GM12878 (cell line): ENCODE data around the gene SCCPDH. TPM values are rescaled to one million over a fixed set of nuclear protein-coding genes. Genes with fewer than 3 reads are reported as not detected.

Experiments used
- ATAC-seq: fragments of 200-7000 bp; cut with Tn5 transposase; 3 replicates; pipeline ENCODE4 v1.9.1; 2020; ENCODE audit warnings: mild to moderate bottlenecking, moderate library complexity
- BruUV-seq: library from RNA; stranded (reverse); fragments of 400-500 nt; replicated peaks from 2 replicates; lab custom pipeline; 2021; lab: Mats Ljungman, UMichigan
- CTCF ChIA-PET: fragments of 300-600 bp; sonication (Branson Sonifier 250); formaldehyde crosslinking; extraction: SDS; loops from one replicate; lab custom pipeline; 2021; ENCODE audit warnings: inconsistent platforms; lab: Yijun Ruan, JAX
- POLR2A ChIA-PET: fragments of 350-600 bp; formaldehyde crosslinking; extraction: SDS; loops from one replicate; lab custom pipeline; 2021; ENCODE audit warnings: inconsistent platforms; lab: Charles Lee
- RAD21 ChIA-PET: fragments of 300-600 bp; sonication (Branson Sonifier 250); formaldehyde crosslinking; loops from one replicate; lab custom pipeline; 2023; ENCODE audit warnings: antibody characterized with exemption; ENCODE audit not compliant: unreplicated experiment; lab: Charles Lee
- SMC1A ChIA-PET: fragments of 300-600 bp; sonication (Branson Sonifier 250); formaldehyde crosslinking; loops from one replicate; lab custom pipeline; 2023; ENCODE audit not compliant: unreplicated experiment, uncharacterized antibody; lab: Charles Lee
- DNase-seq: peaks from one replicate; pipeline ENCODE4 v3.0.0-alpha.2; 2011; ENCODE audit warnings: low read depth, low spot score
- FAIRE-seq: peaks from 3 replicates; lab custom pipeline; 2011; peaks lifted over from hg19 to GRCh38; lab: Jason Lieb, UNC
- H2AFZ ChIP-seq: 2 replicates; pipeline ENCODE4 v1.6.0; 2011; ENCODE audit warnings: low read depth, low read length, control low read depth; ENCODE audit not compliant: control insufficient read depth
- H3K27ac ChIP-seq: 2 replicates; pipeline ENCODE4 v1.5.1; 2011; ENCODE audit warnings: control low read depth; ENCODE audit not compliant: control insufficient read depth, insufficient read depth
- H3K27me3 ChIP-seq, 2 experiments: replicated peaks in 1 of 2; 2 replicates each; pipeline versions ENCODE4 v1.6.0 to v1.6.1; 2011; ENCODE audit warnings: low read length in 1 of 2; ENCODE audit not compliant: control insufficient read depth in 2 of 2, insufficient read depth in 2 of 2
- H3K36me3 ChIP-seq, 2 experiments: 2 replicates each; pipeline ENCODE4 v1.5.1; 2011; ENCODE audit warnings: low read length in 1 of 2; ENCODE audit not compliant: control insufficient read depth in 2 of 2, insufficient read depth in 2 of 2
- H3K4me1 ChIP-seq: 2 replicates; pipeline ENCODE4 v1.6.1; 2011; ENCODE audit warnings: mild to moderate bottlenecking, low read length, moderate library complexity, mixed read lengths; ENCODE audit not compliant: control insufficient read depth, insufficient read depth
- H3K4me2 ChIP-seq: 2 replicates; pipeline ENCODE4 v1.6.0; 2011; ENCODE audit warnings: control low read depth; ENCODE audit not compliant: control insufficient read depth, insufficient read depth
- H3K4me3 ChIP-seq: fragments of 200-600 bp; sonication (generic); 2 replicates; pipeline ENCODE4 v1.5.1; 2016
- H3K79me2 ChIP-seq: 2 replicates; pipeline ENCODE4 v1.6.0; 2011; ENCODE audit warnings: low read length; ENCODE audit not compliant: control insufficient read depth, insufficient read depth
- H3K9ac ChIP-seq: 2 replicates; pipeline ENCODE4 v1.8.0; 2011; ENCODE audit warnings: low read length, control low read depth, mixed read lengths; ENCODE audit not compliant: control insufficient read depth, insufficient read depth
- H3K9me3 ChIP-seq: replicated peaks from 3 replicates; pipeline ENCODE4 v1.5.1; 2011; ENCODE audit warnings: mild to moderate bottlenecking, low read length; ENCODE audit not compliant: control insufficient read depth, insufficient read depth
- H4K20me1 ChIP-seq: 2 replicates; pipeline ENCODE4 v1.6.0; 2011; ENCODE audit not compliant: control insufficient read depth, insufficient read depth
- BCL11A ChIP-seq: IDR thresholded peaks from 2 replicates; pipeline ENCODE4 v1.6.1; 2011; ENCODE audit warnings: low read depth, low read length
- BRCA1 ChIP-seq: IDR thresholded peaks from 2 replicates; pipeline ENCODE4 v1.6.1; 2011; ENCODE audit warnings: low read depth, low read length, improper control_type of control experiment
- ESRRA ChIP-seq: IDR thresholded peaks from 2 replicates; pipeline ENCODE4 v1.6.1; 2012; ENCODE audit warnings: mild to moderate bottlenecking, low read length, improper control_type of control experiment
- ETV6 ChIP-seq, 2 experiments: fragments of 450-650 bp in 1 of 2; IDR thresholded peaks in 1 of 2; conservative IDR thresholded peaks in 1 of 2; 2 replicates each; pipeline ENCODE4 v1.6.1; 2014; ENCODE audit warnings: antibody characterized with exemption in 1 of 2, borderline replicate concordance in 1 of 2, low read depth in 1 of 2, mild to moderate bottlenecking in 1 of 2, moderate library complexity in 1 of 2
- KAT2A ChIP-seq: conservative IDR thresholded peaks from 2 replicates; pipeline ENCODE4 v1.6.1; 2011; ENCODE audit warnings: low read depth, low read length; ENCODE audit not compliant: control insufficient read depth
- MTA2 ChIP-seq: fragments of 450-650 bp; IDR thresholded peaks from 2 replicates; pipeline ENCODE4 v1.6.1; 2016; ENCODE audit warnings: low read depth, mild to moderate bottlenecking, moderate library complexity
- MXI1 ChIP-seq: fragments of 150-350 bp; IDR thresholded peaks from 2 replicates; pipeline ENCODE4 v1.6.1; 2011; ENCODE audit warnings: low read depth, mild to moderate bottlenecking, inconsistent platforms, low read length, improper control_type of control experiment
- NFIC ChIP-seq: IDR thresholded peaks from 2 replicates; pipeline ENCODE4 v1.6.1; 2012; ENCODE audit warnings: low read depth, mild to moderate bottlenecking, inconsistent platforms, low read length, moderate library complexity
- NR2C2 ChIP-seq: IDR thresholded peaks from 2 replicates; pipeline ENCODE4 v1.6.1; 2011; ENCODE audit warnings: borderline replicate concordance, low read depth; ENCODE audit not compliant: control insufficient read depth, insufficient read length
- PAX8 ChIP-seq: fragments of 450-650 bp; IDR thresholded peaks from 2 replicates; pipeline ENCODE4 v1.6.1; 2017; ENCODE audit warnings: mild to moderate bottlenecking, moderate library complexity
- SP1 ChIP-seq: IDR thresholded peaks from one replicate; pipeline ENCODE4 v1.6.1; 2011; ENCODE audit warnings: low read depth, low read length
- YBX1 ChIP-seq: fragments of 450-650 bp; IDR thresholded peaks from 2 replicates; pipeline ENCODE4 v1.6.1; 2016; ENCODE audit warnings: antibody characterized with exemption
- WGBS: methylation state at CpG from one replicate; pipeline ENCODE4 v1.1.6; 2016; ENCODE audit warnings: low lambda C conversion rate; ENCODE audit not compliant: insufficient replicate concordance, insufficient coverage; ENCODE audit errors: missing lambda C conversion rate; 5-methylcytosine and 5-hydroxymethylcytosine counted together
- in situ Hi-C: fragments of 300-500 bp; cut with MboI; formaldehyde crosslinking; loops from 9 replicates; pipeline ENCODE4 v1.14.3; 2018; ENCODE audit warnings: mixed read lengths
- intact Hi-C: fragments of 100-400 bp; cut with micrococcal nuclease; formaldehyde crosslinking; loops from one replicate; pipeline ENCODE4 v1.14.2; 2022; ENCODE audit not compliant: unreplicated experiment
- polyA plus RNA-seq, 11 experiments: library from polyadenylated mRNA; depleted of rRNA in 4 of 11; unstranded in 6 of 11; stranded (reverse) in 5 of 11; fragments of >200 nt; fragmentation: Nextera tagmentation in 4 of 11; fragmentation: Illumina TruSeq in 1 of 11; extraction: Ambion mirVana in 4 of 11; extraction: Trizol in 1 of 11; gene quantifications; 1 replicate in 1 of 11; 2 replicates in 10 of 11; pipeline versions ENCODE4 v1.2.1 to v1.2.3, GENCODE V29; 2011 to 2016; ENCODE audit warnings: inconsistent platforms in 2 of 11, missing spikeins in 2 of 11, low read depth in 1 of 11
- total RNA-seq, 4 experiments: library from RNA; depleted of rRNA in 3 of 4; stranded (reverse); fragments of >200 nt in 3 of 4; fragmentation: Illumina TruSeq in 1 of 4; extraction: Trizol in 1 of 4; gene quantifications; 2 replicates each; pipeline versions ENCODE4 v1.2.1 to v1.2.3, GENCODE V29; 2013 to 2021
- TF ChIP-seq, protein P1 (sequence below): fragments of 450-650 bp; formaldehyde crosslinking; IDR thresholded peaks from 2 replicates; pipeline ENCODE4 v1.5.0; 2022; ENCODE audit warnings: mild to moderate bottlenecking, missing genetic modification characterization
- TF ChIP-seq, protein P2 (sequence below): fragments of 450-650 bp; IDR thresholded peaks from 2 replicates; pipeline ENCODE4 v1.6.1; 2016; ENCODE audit warnings: mild to moderate bottlenecking
- TF ChIP-seq, protein P3 (sequence below): fragments of 450-650 bp; IDR thresholded peaks from 2 replicates; pipeline ENCODE4 v1.6.1; 2017; ENCODE audit warnings: antibody characterized with exemption, mild to moderate bottlenecking, moderate library complexity

The SCCPDH gene
- total and polyA plus RNA-seq, 10 of the 15 experiments (the other 5 are each of a cell fraction or from before 2014, with no cell fraction given), result 5.4 to 44.8 (median 24.5) TPM

DNA sequence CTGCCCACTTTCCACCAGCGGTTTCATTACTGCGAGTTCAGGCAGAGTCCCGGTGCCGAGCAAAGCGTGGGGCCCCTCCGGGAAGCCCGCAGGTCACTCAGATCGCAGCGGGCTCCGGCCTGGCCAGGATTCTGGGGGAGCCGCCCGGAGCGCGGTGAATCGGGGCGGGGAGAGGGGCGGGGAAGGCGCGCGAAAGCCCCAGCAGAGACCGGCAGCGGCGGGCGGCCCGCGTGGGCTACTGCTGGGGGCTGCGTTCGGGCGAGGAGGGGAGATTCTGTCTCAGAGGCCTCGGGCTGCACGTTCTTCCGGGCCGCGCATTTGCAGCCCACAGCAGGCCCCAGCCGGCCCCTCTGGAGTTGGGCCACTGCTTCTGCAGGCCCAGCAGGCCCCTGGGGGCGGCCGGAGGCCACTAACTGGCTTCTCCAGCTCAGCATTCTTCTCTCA lies 64.7 kb downstream of the SCCPDH start (continued):
- TF ChIP-seq, protein P1, sequence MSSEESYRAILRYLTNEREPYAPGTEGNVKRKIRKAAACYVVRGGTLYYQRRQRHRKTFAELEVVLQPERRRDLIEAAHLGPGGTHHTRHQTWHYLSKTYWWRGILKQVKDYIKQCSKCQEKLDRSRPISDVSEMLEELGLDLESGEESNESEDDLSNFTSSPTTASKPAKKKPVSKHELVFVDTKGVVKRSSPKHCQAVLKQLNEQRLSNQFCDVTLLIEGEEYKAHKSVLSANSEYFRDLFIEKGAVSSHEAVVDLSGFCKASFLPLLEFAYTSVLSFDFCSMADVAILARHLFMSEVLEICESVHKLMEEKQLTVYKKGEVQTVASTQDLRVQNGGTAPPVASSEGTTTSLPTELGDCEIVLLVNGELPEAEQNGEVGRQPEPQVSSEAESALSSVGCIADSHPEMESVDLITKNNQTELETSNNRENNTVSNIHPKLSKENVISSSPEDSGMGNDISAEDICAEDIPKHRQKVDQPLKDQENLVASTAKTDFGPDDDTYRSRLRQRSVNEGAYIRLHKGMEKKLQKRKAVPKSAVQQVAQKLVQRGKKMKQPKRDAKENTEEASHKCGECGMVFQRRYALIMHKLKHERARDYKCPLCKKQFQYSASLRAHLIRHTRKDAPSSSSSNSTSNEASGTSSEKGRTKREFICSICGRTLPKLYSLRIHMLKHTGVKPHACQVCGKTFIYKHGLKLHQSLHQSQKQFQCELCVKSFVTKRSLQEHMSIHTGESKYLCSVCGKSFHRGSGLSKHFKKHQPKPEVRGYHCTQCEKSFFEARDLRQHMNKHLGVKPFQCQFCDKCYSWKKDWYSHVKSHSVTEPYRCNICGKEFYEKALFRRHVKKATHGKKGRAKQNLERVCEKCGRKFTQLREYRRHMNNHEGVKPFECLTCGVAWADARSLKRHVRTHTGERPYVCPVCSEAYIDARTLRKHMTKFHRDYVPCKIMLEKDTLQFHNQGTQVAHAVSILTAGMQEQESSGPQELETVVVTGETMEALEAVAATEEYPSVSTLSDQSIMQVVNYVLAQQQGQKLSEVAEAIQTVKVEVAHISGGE (CRISPR knock-in tag), result no peak

DNA sequence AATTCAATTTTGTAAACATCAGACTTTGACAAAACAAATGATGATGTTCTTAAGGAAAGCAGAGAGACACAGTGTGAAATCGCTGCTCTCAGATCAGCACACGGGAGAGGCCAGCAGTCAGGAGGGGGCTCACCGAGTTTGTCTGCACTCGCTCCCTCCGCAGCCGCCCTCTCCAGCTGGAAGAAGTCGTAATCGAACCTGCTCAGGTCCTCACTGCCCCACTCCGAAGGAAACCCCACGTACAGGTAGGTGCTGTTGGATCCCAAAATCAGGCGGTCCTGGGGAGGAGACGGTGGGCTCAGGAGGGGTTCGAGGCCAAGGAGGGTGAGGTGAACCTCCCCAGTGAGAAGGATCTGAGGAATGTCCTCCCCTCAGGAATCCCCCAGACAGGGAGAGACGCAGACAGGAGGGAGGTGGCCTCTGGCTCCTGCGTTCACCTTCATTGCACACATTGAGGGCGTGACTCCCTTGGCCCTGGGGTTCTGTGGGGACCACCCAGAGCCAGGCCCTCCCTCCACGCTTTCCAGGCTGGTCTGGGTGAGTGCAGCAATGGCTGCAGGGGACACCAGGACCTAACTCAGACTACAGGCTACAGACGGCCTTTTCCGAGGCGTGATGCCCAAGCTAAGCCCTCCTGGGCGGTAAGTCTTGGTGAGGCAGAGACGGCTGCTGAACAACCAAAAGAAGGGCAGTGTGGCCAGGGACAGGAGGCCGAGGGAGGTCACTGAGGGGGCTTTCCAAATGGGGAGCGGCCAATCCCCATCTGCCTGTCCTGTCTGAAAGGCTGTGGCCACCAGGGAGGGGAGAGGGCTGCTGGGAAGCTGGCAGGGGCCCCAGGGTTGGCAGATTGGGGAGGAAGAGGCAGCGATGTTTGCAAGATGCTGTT lies 65.5 kb downstream of the SCCPDH start:
- H3K79me2 ChIP-seq, result no peaks in the 10 kb centered on the region
- intact Hi-C loops, result no loop called here
- no peaks in the 10 kb centered on the region for H3K27me3 ChIP-seq
- no peaks in the 10 kb centered on the region for H3K36me3 ChIP-seq
- no TSS peak for BruUV-seq
- no peak overlapping the region for H3K9ac ChIP-seq
- WGBS, result 63% methylated on average over 25 of the region's 25 CpGs
- DNase-seq, result no peak
- ChIA-PET CTCF (no interaction called here), SMC1A (no interaction called here), RAD21 (no interaction called here), POLR2A (no interaction called here)
- TF ChIP-seq ETV6 (conservative IDR thresholded peaks at IDR 0.05 in 1 of 2, IDR thresholded peaks at IDR 0.05 in 1 of 2; ENCODE audit: borderline replicate concordance in 1 of 2, low read depth in 1 of 2) (no peak), KAT2A (no peak), BCL11A (no peak), YBX1 (no peak), BRCA1 (no peak), MTA2 (no peak), PAX8 (no peak), SP1 (no peak), NR2C2 (no peak), ESRRA (no peak), MXI1 (no peak), NFIC (no peak)
- TF ChIP-seq, protein P2, sequence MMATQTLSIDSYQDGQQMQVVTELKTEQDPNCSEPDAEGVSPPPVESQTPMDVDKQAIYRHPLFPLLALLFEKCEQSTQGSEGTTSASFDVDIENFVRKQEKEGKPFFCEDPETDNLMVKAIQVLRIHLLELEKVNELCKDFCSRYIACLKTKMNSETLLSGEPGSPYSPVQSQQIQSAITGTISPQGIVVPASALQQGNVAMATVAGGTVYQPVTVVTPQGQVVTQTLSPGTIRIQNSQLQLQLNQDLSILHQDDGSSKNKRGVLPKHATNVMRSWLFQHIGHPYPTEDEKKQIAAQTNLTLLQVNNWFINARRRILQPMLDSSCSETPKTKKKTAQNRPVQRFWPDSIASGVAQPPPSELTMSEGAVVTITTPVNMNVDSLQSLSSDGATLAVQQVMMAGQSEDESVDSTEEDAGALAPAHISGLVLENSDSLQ, result no peak
- TF ChIP-seq, protein P3, sequence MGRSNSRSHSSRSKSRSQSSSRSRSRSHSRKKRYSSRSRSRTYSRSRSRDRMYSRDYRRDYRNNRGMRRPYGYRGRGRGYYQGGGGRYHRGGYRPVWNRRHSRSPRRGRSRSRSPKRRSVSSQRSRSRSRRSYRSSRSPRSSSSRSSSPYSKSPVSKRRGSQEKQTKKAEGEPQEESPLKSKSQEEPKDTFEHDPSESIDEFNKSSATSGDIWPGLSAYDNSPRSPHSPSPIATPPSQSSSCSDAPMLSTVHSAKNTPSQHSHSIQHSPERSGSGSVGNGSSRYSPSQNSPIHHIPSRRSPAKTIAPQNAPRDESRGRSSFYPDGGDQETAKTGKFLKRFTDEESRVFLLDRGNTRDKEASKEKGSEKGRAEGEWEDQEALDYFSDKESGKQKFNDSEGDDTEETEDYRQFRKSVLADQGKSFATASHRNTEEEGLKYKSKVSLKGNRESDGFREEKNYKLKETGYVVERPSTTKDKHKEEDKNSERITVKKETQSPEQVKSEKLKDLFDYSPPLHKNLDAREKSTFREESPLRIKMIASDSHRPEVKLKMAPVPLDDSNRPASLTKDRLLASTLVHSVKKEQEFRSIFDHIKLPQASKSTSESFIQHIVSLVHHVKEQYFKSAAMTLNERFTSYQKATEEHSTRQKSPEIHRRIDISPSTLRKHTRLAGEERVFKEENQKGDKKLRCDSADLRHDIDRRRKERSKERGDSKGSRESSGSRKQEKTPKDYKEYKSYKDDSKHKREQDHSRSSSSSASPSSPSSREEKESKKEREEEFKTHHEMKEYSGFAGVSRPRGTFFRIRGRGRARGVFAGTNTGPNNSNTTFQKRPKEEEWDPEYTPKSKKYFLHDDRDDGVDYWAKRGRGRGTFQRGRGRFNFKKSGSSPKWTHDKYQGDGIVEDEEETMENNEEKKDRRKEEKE, result no peak
- H3K9me3 ChIP-seq, result no peaks in the 10 kb centered on the region
- no peak overlapping the region for H3K27ac ChIP-seq
- no peaks in the 10 kb centered on the region for H4K20me1 ChIP-seq
- no peak overlapping the region for H3K4me3 ChIP-seq
- peaks cover 6% of the 10 kb centered on the region for H3K4me1 ChIP-seq
- FAIRE-seq, result no peak
- H3K4me2 ChIP-seq, result no peak overlapping the region
- no peak; the same call in 2 of the 3 replicates for ATAC-seq
- in situ Hi-C loops, result no loop called here
- H2AFZ ChIP-seq, result no peak overlapping the region; the same call in 1 of the 2 replicates
